BJ (cell line): Measurements from ENCODE around the gene SLC25A48. TPM values are rescaled to one million over a fixed set of nuclear protein-coding genes. Genes with fewer than 3 reads are reported as not detected.

ENCODE experiments used
- CTCF ChIA-PET: fragments of 350-600 bp; formaldehyde crosslinking; extraction: SDS; loops from one replicate; lab custom pipeline; 2021; ENCODE audit warnings: antibody characterized with exemption, inconsistent platforms; lab: Yijun Ruan, JAX
- POLR2A ChIA-PET: fragments of 300-600 bp; sonication (Branson Sonifier 250); formaldehyde crosslinking; extraction: SDS; loops from one replicate; lab custom pipeline; 2021; ENCODE audit warnings: antibody characterized with exemption; lab: Charles Lee
- DNase-seq: peaks from one replicate; pipeline ENCODE4 v3.0.0-alpha.2; 2011; ENCODE audit warnings: low read depth
- H3K27me3 ChIP-seq: 2 replicates; pipeline ENCODE4 v1.6.0; 2011; ENCODE audit warnings: low read length; ENCODE audit not compliant: control insufficient read depth, insufficient read depth
- H3K36me3 ChIP-seq: 2 replicates; pipeline ENCODE4 v1.5.1; 2011; ENCODE audit warnings: low read length; ENCODE audit not compliant: control insufficient read depth, insufficient read depth
- H3K4me3 ChIP-seq: 2 replicates; pipeline ENCODE4 v1.5.1; 2011; ENCODE audit warnings: low read depth, mild to moderate bottlenecking, control low read depth, low read length
- CTCF ChIP-seq: IDR thresholded peaks from 2 replicates; pipeline ENCODE4 v1.5.1; 2011; ENCODE audit warnings: low read depth, mild to moderate bottlenecking, control low read depth, inconsistent platforms, low read length, moderate library complexity; ENCODE audit not compliant: insufficient read depth
- polyA plus RNA-seq: library from polyadenylated mRNA; depleted of rRNA; stranded (reverse); fragments of >200 nt; gene quantifications from 2 replicates; pipeline ENCODE4 v1.2.3, GENCODE V29; 2011; rRNA removed
- small RNA-seq: library from RNA; depleted of rRNA; stranded (forward); fragments of <200 nt; gene quantifications from one replicate; pipeline ENCODE3, GENCODE V24; 2012; ENCODE audit warnings: low replicate concordance, low read depth; ENCODE audit not compliant: insufficient read length

Gene SLC25A48
- polyA plus RNA-seq, 1 experiment: not detected

GRCh38 chr5:135930949-135931295 is 96.5 kb downstream of the SLC25A48 start:
- TF ChIP-seq CTCF: no peak
- ChIA-PET POLR2A (no interaction called here), CTCF (interaction anchor here (1.4 kb wide), 1 partner anchor 131 kb away, joined by 3 read pairs; no protein-coding TSS in a partner anchor)
- DNase-seq: no peak
- H3K36me3 ChIP-seq: no peaks in the 10 kb centered on the region
- no peak overlapping the region for H3K4me3 ChIP-seq
- peaks cover 14% of the 10 kb centered on the region for H3K27me3 ChIP-seq

DNA sequence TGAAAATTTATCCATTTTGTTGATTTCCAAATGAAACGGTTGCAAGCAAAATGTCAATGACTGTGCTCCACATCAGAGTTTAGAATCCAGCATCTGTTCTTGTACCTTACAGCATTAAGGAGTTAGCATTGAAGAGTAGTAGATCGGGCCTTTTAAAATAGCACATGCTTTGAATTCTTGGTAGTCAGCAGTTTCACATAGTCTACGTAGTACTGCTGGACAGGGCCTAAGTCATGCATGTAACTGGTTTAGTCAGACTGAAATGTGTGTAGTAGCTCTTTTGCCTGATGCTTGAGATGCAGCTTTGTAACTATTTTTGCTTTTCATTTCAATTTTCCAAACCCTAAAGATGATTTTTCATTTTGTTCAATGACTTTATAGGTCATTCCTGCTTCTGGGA is 100.5 kb downstream of the SLC25A48 start:
- Histone ChIP-seq H3K4me3 (no peak overlapping the region), H3K36me3 (no peaks in the 10 kb centered on the region), H3K27me3 (peaks cover 13% of the 10 kb centered on the region)
- TF ChIP-seq CTCF: no peak
- ChIA-PET POLR2A (no interaction called here), CTCF (interaction anchor here (1.3 kb wide), 1 partner anchor 147 kb away, joined by 5 read pairs; no protein-coding TSS in a partner anchor)
- DNase-seq: no peak

GRCh38 chr5:135937245-135937911 is 102.9 kb downstream of the SLC25A48 start:
- CTCF ChIA-PET: interaction anchor here (0.6 to 1.6 kb wide), 5 partner anchors 8 to 236 kb away, joined by 3 to 6 read pairs (median 3); no protein-coding TSS in a partner anchor
- Histone ChIP-seq H3K27me3 (peaks cover 2% of the 10 kb centered on the region; the same call in 1 of the 2 replicates), H3K4me3 (no peak overlapping the region), H3K36me3 (no peaks in the 10 kb centered on the region)
- no peak for TF ChIP-seq CTCF
- no peak for DNase-seq
- POLR2A ChIA-PET: no interaction called here

Small RNA genes lying within 50 kb of the gene (small RNA-seq; reads per million reads assigned to genes)
- gene MIR5692C1: not detected

Other genes with a start within 250 kb of the SLC25A48 start
- gene IL9, start 61.2 kb downstream of the SLC25A48 start, polyA plus RNA-seq: not detected in 2 replicates
- 0.10 TPM in 1 of 2 replicates, not detected in the other for gene LECT2, start 120.3 kb downstream of the SLC25A48 start, polyA plus RNA-seq
- 987 and 1,228 TPM in 2 replicates for gene TGFBI, start 194.3 kb downstream of the SLC25A48 start, polyA plus RNA-seq